Liver (tissue), 9 donors: Measurements from ENCODE around the gene GDF10. TPM values are rescaled to one million over a fixed set of nuclear protein-coding genes. Genes with fewer than 3 reads are reported as not detected.

ENCODE experiments used
- DNase-seq: peaks from one replicate; pipeline ENCODE4 v3.0.0-alpha.2; 2017; ENCODE audit warnings: low spot score
- H3K27ac ChIP-seq, 2 donors: one replicate each; pipeline ENCODE4 v1.7.0; 2013; ENCODE audit warnings: inconsistent platforms in 2 of 2, low read length in 2 of 2, control low read depth in 1 of 2, low read depth in 1 of 2, mild to moderate bottlenecking in 1 of 2
- H3K27me3 ChIP-seq, 4 donors: one replicate each; pipeline versions ENCODE4 v1.6.1 to v1.7.0; 2013; ENCODE audit warnings: low read length in 3 of 4, inconsistent platforms in 1 of 4, mild to moderate bottlenecking in 1 of 4, moderate library complexity in 1 of 4; ENCODE audit not compliant: control insufficient read depth in 4 of 4, insufficient read depth in 4 of 4
- H3K36me3 ChIP-seq, 4 donors: one replicate each; pipeline versions ENCODE4 v1.6.1 to v1.7.0; 2013; ENCODE audit warnings: low read length in 3 of 4, mild to moderate bottlenecking in 3 of 4, low read depth in 1 of 4, moderate library complexity in 1 of 4; ENCODE audit not compliant: control insufficient read depth in 4 of 4, insufficient read depth in 3 of 4
- H3K4me1 ChIP-seq, 4 donors: one replicate each; pipeline versions ENCODE4 v1.6.1 to v1.7.0; 2013; ENCODE audit warnings: low read length in 3 of 4, mild to moderate bottlenecking in 3 of 4, moderate library complexity in 1 of 4; ENCODE audit not compliant: control insufficient read depth in 4 of 4, insufficient read depth in 4 of 4
- H3K4me3 ChIP-seq, 3 donors: one replicate each; pipeline versions ENCODE4 v1.6.1 to v1.7.0; 2013; ENCODE audit warnings: low read length in 3 of 3, control low read depth in 1 of 3, low read depth in 1 of 3, mild to moderate bottlenecking in 1 of 3
- H3K9ac ChIP-seq, 2 donors: one replicate each; pipeline ENCODE4 v1.7.0; 2013; ENCODE audit warnings: low read length in 2 of 2, mild to moderate bottlenecking in 2 of 2, moderate library complexity in 2 of 2, control low read depth in 1 of 2, low read depth in 1 of 2
- H3K9me3 ChIP-seq, 4 donors: one replicate each; pipeline versions ENCODE4 v1.6.1 to v1.7.0; 2013; ENCODE audit warnings: low read length in 3 of 4; ENCODE audit not compliant: control insufficient read depth in 4 of 4
- ATF3 ChIP-seq: IDR thresholded peaks from 2 replicates; pipeline ENCODE4 v1.6.1; 2016; ENCODE audit warnings: antibody characterized with exemption
- CTCF ChIP-seq: fragments of 150-350 bp; IDR thresholded peaks from 2 replicates; pipeline ENCODE4 v1.5.1; 2017; ENCODE audit warnings: improper control_type of control experiment, low read depth, low read length; ENCODE audit not compliant: missing input control
- EGR1 ChIP-seq, 2 donors: IDR thresholded peaks; 2 replicates each; pipeline ENCODE4 v1.6.1; 2016 to 2018; ENCODE audit warnings: antibody characterized with exemption in 2 of 2, low read depth in 2 of 2
- FOXA2 ChIP-seq: IDR thresholded peaks from 2 replicates; pipeline ENCODE4 v1.6.1; 2016; ENCODE audit warnings: antibody characterized with exemption
- HNF4A ChIP-seq, 2 donors: conservative IDR thresholded peaks; 2 replicates each; pipeline ENCODE4 v1.6.1; 2016; ENCODE audit warnings: antibody characterized with exemption in 2 of 2, mild to moderate bottlenecking in 2 of 2
- HNF4G ChIP-seq: IDR thresholded peaks from 2 replicates; pipeline ENCODE4 v1.6.1; 2016; ENCODE audit warnings: antibody characterized with exemption
- MAX ChIP-seq: IDR thresholded peaks from 2 replicates; pipeline ENCODE4 v1.6.1; 2016; ENCODE audit warnings: antibody characterized with exemption
- NR2F2 ChIP-seq: IDR thresholded peaks from 2 replicates; pipeline ENCODE4 v1.6.1; 2016; ENCODE audit warnings: antibody characterized with exemption
- RAD21 ChIP-seq, 2 donors: IDR thresholded peaks; 2 replicates each; pipeline ENCODE4 v1.6.1; 2016; ENCODE audit warnings: antibody characterized with exemption in 2 of 2, mild to moderate bottlenecking in 2 of 2
- REST ChIP-seq: IDR thresholded peaks from 2 replicates; pipeline ENCODE4 v1.6.1; 2016; ENCODE audit warnings: antibody characterized with exemption, mild to moderate bottlenecking
- RXRA ChIP-seq, 2 donors: IDR thresholded peaks; 2 replicates each; pipeline ENCODE4 v1.6.1; 2017 to 2018; ENCODE audit warnings: antibody characterized with exemption in 2 of 2, mild to moderate bottlenecking in 1 of 2
- SP1 ChIP-seq: IDR thresholded peaks from 2 replicates; pipeline ENCODE4 v1.6.1; 2018; ENCODE audit warnings: antibody characterized with exemption, mild to moderate bottlenecking
- TAF1 ChIP-seq: conservative IDR thresholded peaks from 2 replicates; pipeline ENCODE4 v1.6.1; 2016; ENCODE audit warnings: antibody characterized with exemption, mild to moderate bottlenecking
- YY1 ChIP-seq: IDR thresholded peaks from 2 replicates; pipeline ENCODE4 v1.6.1; 2016; ENCODE audit warnings: antibody characterized with exemption, mild to moderate bottlenecking
- ZBTB33 ChIP-seq: IDR thresholded peaks from 2 replicates; pipeline ENCODE4 v1.6.1; 2016; ENCODE audit warnings: antibody characterized with exemption
- WGBS: extraction: QIAGEN DNeasy Blood & Tissue Kit; methylation state at CpG from one replicate; pipeline ENCODE4 v1.1.7; 2013; 5-methylcytosine and 5-hydroxymethylcytosine counted together
- polyA plus RNA-seq, 2 donors: library from polyadenylated mRNA; stranded (reverse) in 1 of 2; unstranded in 1 of 2; fragments of 200-250 nt in 1 of 2; fragments of >200 nt in 1 of 2; fragmentation: Nextera tagmentation in 1 of 2; extraction: Ambion mirVana in 1 of 2; gene quantifications; one replicate each; pipeline versions ENCODE4 v1.2.1 to v1.2.3, GENCODE V29; 2013 to 2015
- total RNA-seq, 2 donors: library from RNA; depleted of rRNA; stranded (reverse); fragments of >200 nt; gene quantifications; one replicate each; pipeline ENCODE4 v1.2.3, GENCODE V29; 2014
- donor health status: healthy.
- donor health status: healthy.
- donor health status: healthy.
- donor health status: healthy.
- donor health status: healthy.

GDF10 gene
- total and polyA plus RNA-seq, 4 donors, result under 0.01 to 0.28 (median 0.11) TPM

- Histone ChIP-seq H3K36me3 (no peaks in the 10 kb centered on the region), H3K27me3 (no peaks in the 10 kb centered on the region), H3K4me3 (no peak overlapping the region), H3K9ac (no peak overlapping the region), H3K4me1 (peaks cover 0 to 13% (median 9%) of the 10 kb centered on the region in 4 donors), H3K9me3 (no peaks in the 10 kb centered on the region), H3K27ac (no peak overlapping the region)
- no peak for DNase-seq
- WGBS, result 66% methylated on average over 12 of the region's 12 CpGs
- TF ChIP-seq ZBTB33 (no peak), TAF1 (no peak), RXRA (IDR thresholded peaks at IDR 0.05) (no peak), MAX (no peak), NR2F2 (no peak), FOXA2 (no peak), SP1 (no peak), HNF4G (no peak), ATF3 (no peak), REST (no peak), EGR1 (IDR thresholded peaks at IDR 0.05; ENCODE audit: low read depth in 2 of 2) (no peak), RAD21 (IDR thresholded peaks at IDR 0.05) (no peak), CTCF (no peak), YY1 (no peak)
These were observed 3.7 kb upstream of the GDF10 start for GRCh38 chr10:47296156-47296894.

GRCh38 chr10:47296941-47297340, 3.1 kb upstream of the GDF10 start:
- 91% methylated on average over 1 of the region's 1 CpG for WGBS
- TF ChIP-seq SP1 (no peak), ATF3 (no peak), ZBTB33 (no peak), RAD21 (IDR thresholded peaks at IDR 0.05) (no peak), REST (no peak), TAF1 (no peak), HNF4A (conservative IDR thresholded peaks at IDR 0.05) (no peak), RXRA (IDR thresholded peaks at IDR 0.05) (no peak), YY1 (no peak), MAX (no peak)
- no peak overlapping the region for H3K4me3 ChIP-seq
- H3K9ac ChIP-seq, result no peak overlapping the region
- no peaks in the 10 kb centered on the region for H3K9me3 ChIP-seq
- no peaks in the 10 kb centered on the region for H3K27me3 ChIP-seq
- peaks cover 0 to 13% (median 9%) of the 10 kb centered on the region in 4 donors for H3K4me1 ChIP-seq
- no peak overlapping the region for H3K27ac ChIP-seq
- no peak for DNase-seq
- H3K36me3 ChIP-seq, result no peaks in the 10 kb centered on the region
